ENCODE measurements around the gene IFNB1.

IFNB1 gene

GRCh38 chr9:21060919-21061561 lies 16.7 kb downstream of the IFNB1 start:
- DNase-seq = no peak

GRCh38 chr9:21056931-21057330 lies 20.8 kb downstream of the IFNB1 start:
- DNase-seq = no peak

- no peak for DNase-seq
Measured at GRCh38 chr9:21053851-21054250, 23.9 kb downstream of the IFNB1 start.

GRCh38 chr9:21047281-21047691 lies 30.5 kb downstream of the IFNB1 start:
- DNase-seq = no peak

- DNase-seq = no peak
Measured at GRCh38 chr9:21043841-21044240, 33.9 kb downstream of the IFNB1 start.

GRCh38 chr9:21042466-21042865 lies 35.3 kb downstream of the IFNB1 start:
- no peak for DNase-seq

- no peak for DNase-seq
Measured at GRCh38 chr9:21039302-21039701, 38.4 kb downstream of the IFNB1 start.

- DNase-seq = no peak
Measured at GRCh38 chr9:21037278-21037677, 40.5 kb downstream of the IFNB1 start.

GRCh38 chr9:21031808-21032183 lies 45.9 kb downstream of the IFNB1 start:
- no peak for DNase-seq

GRCh38 chr9:21031091-21031807 lies 46.5 kb downstream of the IFNB1 start, which contains the start of gene HACD4:
HACD4 (minus strand) TSS chr9:21031640; CDS start chr9:21031590, 50 bp downstream.
- DNase-seq = no peak

- DNase-seq = peak; percentile 51
Measured at GRCh38 chr9:21030389-21031035, 47.2 kb downstream of the IFNB1 start.

- no peak for DNase-seq
Measured at GRCh38 chr9:21029661-21030060, 48.1 kb downstream of the IFNB1 start.

- no peak for DNase-seq
Measured at GRCh38 chr9:21028466-21028865, 49.3 kb downstream of the IFNB1 start.

GRCh38 chr9:21027295-21027694 lies 50.4 kb downstream of the IFNB1 start:
- no peak for DNase-seq
